Activated naive CD8-positive, alpha-beta T cell treated with anti-CD3 and anti-CD28 coated beads, Interleukin-2, amount 50 U/mL, for 24 hours (primary cell): ENCODE data around the gene TTC3.
"Not testable (repeated sequence)": the region's sequence is repeated elsewhere in the genome, so short reads cannot be mapped to it uniquely, and the experiment has no call there.

Experiments used
- ATAC-seq: fragments of 150-1000 bp; cut with Tn5 transposase; one replicate; pipeline ENCODE4 v1.10.0; 2021
- DNase-seq: peaks from one replicate; pipeline ENCODE4 v3.0.0; 2021
- H3K27ac Mint-ChIP-seq: one replicate; pipeline ENCODE4 v1.8.0; 2021; ENCODE audit warnings: mild to moderate bottlenecking, mixed read lengths
- H3K27me3 Mint-ChIP-seq: one replicate; pipeline ENCODE4 v1.8.0; 2021; ENCODE audit warnings: mixed read lengths
- H3K36me3 Mint-ChIP-seq: one replicate; pipeline ENCODE4 v1.8.0; 2021; ENCODE audit warnings: low read depth, mixed read lengths
- H3K4me1 Mint-ChIP-seq: one replicate; pipeline ENCODE4 v1.8.0; 2021; ENCODE audit warnings: mixed read lengths
- H3K4me3 Mint-ChIP-seq: one replicate; pipeline ENCODE4 v1.8.0; 2021; ENCODE audit warnings: mild to moderate bottlenecking, moderate library complexity, mixed read lengths
- H3K9me3 Mint-ChIP-seq: one replicate; pipeline ENCODE4 v1.8.0; 2021; ENCODE audit warnings: mixed read lengths

TTC3 gene

GRCh38 chr21:37098751-37099150 lies 25.7 kb downstream of the TTC3 start:
- Mint-ChIP-seq H3K36me3 (peaks cover 25% of the 10 kb centered on the region), H3K4me3 (no peak overlapping the region), H3K27me3 (no peaks in the 10 kb centered on the region), H3K27ac (no peak overlapping the region), H3K9me3 (no peaks in the 10 kb centered on the region), H3K4me1 (no peaks in the 10 kb centered on the region)
- DNase-seq (no peak), ATAC-seq (no peak)

GRCh38 chr21:37100316-37100715 lies 27.3 kb downstream of the TTC3 start:
- H3K4me3 Mint-ChIP-seq: no peak overlapping the region
- ATAC-seq (no peak), DNase-seq (no peak)
- H3K36me3 Mint-ChIP-seq: peaks cover 28% of the 10 kb centered on the region
- no peaks in the 10 kb centered on the region for H3K27me3 Mint-ChIP-seq
- no peaks in the 10 kb centered on the region for H3K9me3 Mint-ChIP-seq
- H3K27ac Mint-ChIP-seq: no peak overlapping the region
- H3K4me1 Mint-ChIP-seq: no peaks in the 10 kb centered on the region

DNA sequence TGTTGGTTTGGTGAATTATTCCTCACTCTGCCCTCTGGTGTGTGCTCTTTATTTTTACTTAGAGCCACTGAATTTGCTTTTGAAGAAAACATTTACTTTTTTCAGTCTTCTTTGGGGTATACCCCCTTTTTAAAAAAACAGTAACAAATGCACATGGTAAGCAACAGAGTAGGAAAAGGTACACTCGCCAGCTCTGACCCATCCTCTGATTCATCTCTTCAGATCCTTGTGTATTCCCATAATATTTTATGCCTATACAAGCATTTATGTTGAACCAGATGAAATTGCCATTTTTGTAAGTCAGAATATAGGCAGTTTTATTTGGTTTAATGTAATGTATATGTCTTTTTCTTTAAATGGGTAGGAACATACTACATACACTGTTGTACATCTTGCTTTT lies 28.3 kb downstream of the TTC3 start:
- no peaks in the 10 kb centered on the region for H3K4me1 Mint-ChIP-seq

GRCh38 chr21:37102746-37103145 lies 29.7 kb downstream of the TTC3 start:
- H3K27ac Mint-ChIP-seq, DNase-seq, H3K9me3 Mint-ChIP-seq, H3K4me1 Mint-ChIP-seq, H3K4me3 Mint-ChIP-seq, ATAC-seq, H3K27me3 Mint-ChIP-seq: not testable (repeated sequence)
- peaks cover 34% of the 10 kb centered on the region for H3K36me3 Mint-ChIP-seq

More for the DNA sequence above, 28.3 kb downstream of the TTC3 start:
- H3K36me3 Mint-ChIP-seq: peaks cover 31% of the 10 kb centered on the region
- H3K4me3 Mint-ChIP-seq: no peak overlapping the region
- no peak for DNase-seq
- H3K9me3 Mint-ChIP-seq: no peaks in the 10 kb centered on the region
- ATAC-seq: no peak
- no peak overlapping the region for H3K27ac Mint-ChIP-seq
- no peaks in the 10 kb centered on the region for H3K27me3 Mint-ChIP-seq

DNA sequence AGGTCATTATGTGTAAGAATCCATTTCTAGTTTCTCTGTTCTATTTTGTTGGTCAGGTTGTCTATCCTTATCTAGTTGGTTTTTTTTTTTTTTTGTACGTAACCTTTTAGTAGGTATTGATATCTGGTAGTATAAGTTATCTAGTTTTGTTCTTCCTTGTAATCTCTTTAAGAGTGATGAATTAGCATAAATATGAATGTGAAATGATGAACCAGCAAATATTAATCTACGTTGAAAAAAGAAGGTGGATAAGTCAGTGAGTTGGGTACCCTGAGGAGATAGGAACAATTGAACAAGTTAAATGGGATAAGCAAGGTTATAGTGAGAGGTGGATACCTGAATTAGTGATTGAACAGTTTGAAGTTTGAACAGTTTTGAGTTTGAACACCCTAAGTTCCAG lies 33.9 kb downstream of the TTC3 start:
- ATAC-seq (no peak), DNase-seq (no peak)
- Mint-ChIP-seq H3K27ac (no peak overlapping the region), H3K36me3 (peaks cover 37% of the 10 kb centered on the region), H3K27me3 (no peaks in the 10 kb centered on the region), H3K4me3 (no peak overlapping the region), H3K4me1 (no peaks in the 10 kb centered on the region), H3K9me3 (peaks cover 16% of the 10 kb centered on the region)

- H3K36me3 Mint-ChIP-seq: peaks cover 40% of the 10 kb centered on the region
- not testable (repeated sequence) for ATAC-seq
These were observed 38.0 kb downstream of the TTC3 start for GRCh38 chr21:37111029-37111428.

GRCh38 chr21:37114301-37114700 lies 41.2 kb downstream of the TTC3 start:
- H3K27me3 Mint-ChIP-seq, H3K27ac Mint-ChIP-seq, DNase-seq, ATAC-seq, H3K9me3 Mint-ChIP-seq, H3K4me3 Mint-ChIP-seq: not testable (repeated sequence)
- Mint-ChIP-seq H3K4me1 (peaks cover 17% of the 10 kb centered on the region), H3K36me3 (peaks cover 23% of the 10 kb centered on the region)

More at GRCh38 chr21:37111029-37111428, 38.0 kb downstream of the TTC3 start:
- not testable (repeated sequence) for H3K4me1 Mint-ChIP-seq, H3K4me3 Mint-ChIP-seq, H3K27me3 Mint-ChIP-seq, DNase-seq, H3K27ac Mint-ChIP-seq
- H3K9me3 Mint-ChIP-seq: peaks cover 16% of the 10 kb centered on the region

- H3K27ac Mint-ChIP-seq, ATAC-seq, H3K4me3 Mint-ChIP-seq, H3K9me3 Mint-ChIP-seq, H3K27me3 Mint-ChIP-seq, DNase-seq: not testable (repeated sequence)
- peaks cover 20% of the 10 kb centered on the region for H3K36me3 Mint-ChIP-seq
- peaks cover 29% of the 10 kb centered on the region for H3K4me1 Mint-ChIP-seq
These were observed 43.4 kb downstream of the TTC3 start for GRCh38 chr21:37116459-37116858.

DNA sequence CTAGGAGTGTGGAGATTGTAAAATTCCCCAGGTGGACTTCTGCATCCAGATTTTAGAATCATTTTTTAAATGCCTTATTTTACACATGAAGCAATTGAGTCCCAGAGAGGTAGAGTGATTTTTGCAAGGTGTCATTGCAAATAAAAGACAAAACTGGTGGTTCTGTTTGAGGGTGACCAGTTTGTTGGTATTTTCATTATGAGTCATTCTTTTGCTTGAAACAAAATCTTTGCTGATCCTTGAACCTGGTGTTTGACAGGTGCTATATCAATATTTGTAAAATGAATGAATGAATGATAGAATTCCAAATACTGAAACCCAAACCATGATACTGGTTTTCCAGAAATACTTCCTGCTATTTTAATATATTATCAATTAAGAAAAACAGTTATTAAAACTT lies 44.1 kb downstream of the TTC3 start:
- Mint-ChIP-seq H3K27me3 (no peaks in the 10 kb centered on the region), H3K27ac (no peak overlapping the region)
- no peak for ATAC-seq

GRCh38 chr21:37118187-37118826 lies 45.3 kb downstream of the TTC3 start:
- H3K4me1 Mint-ChIP-seq: peaks cover 29% of the 10 kb centered on the region
- no peaks in the 10 kb centered on the region for H3K9me3 Mint-ChIP-seq
- H3K36me3 Mint-ChIP-seq: peaks cover 24% of the 10 kb centered on the region
- ATAC-seq: no peak
- H3K4me3 Mint-ChIP-seq: no peak overlapping the region
- no peak overlapping the region for H3K27ac Mint-ChIP-seq
- no peaks in the 10 kb centered on the region for H3K27me3 Mint-ChIP-seq
- DNase-seq: no peak

More for the DNA sequence above, 44.1 kb downstream of the TTC3 start:
- H3K9me3 Mint-ChIP-seq: no peaks in the 10 kb centered on the region
- peaks cover 29% of the 10 kb centered on the region for H3K4me1 Mint-ChIP-seq
- H3K4me3 Mint-ChIP-seq: no peak overlapping the region
- no peak for DNase-seq
- H3K36me3 Mint-ChIP-seq: peaks cover 19% of the 10 kb centered on the region

GRCh38 chr21:37119421-37120218 lies 46.6 kb downstream of the TTC3 start:
- DNase-seq (peak; percentile 8), ATAC-seq (peak; percentile 81)
- no peaks in the 10 kb centered on the region for H3K27me3 Mint-ChIP-seq
- peaks cover 27% of the 10 kb centered on the region for H3K36me3 Mint-ChIP-seq
- H3K4me1 Mint-ChIP-seq: peaks cover 29% of the 10 kb centered on the region
- no peaks in the 10 kb centered on the region for H3K9me3 Mint-ChIP-seq
- H3K27ac Mint-ChIP-seq: peak overlapping the region; percentile 52
- peak overlapping the region; percentile 22 for H3K4me3 Mint-ChIP-seq

- DNase-seq (no peak), ATAC-seq (no peak)
- H3K36me3 Mint-ChIP-seq: peaks cover 43% of the 10 kb centered on the region
- no peaks in the 10 kb centered on the region for H3K27me3 Mint-ChIP-seq
- no peak overlapping the region for H3K4me3 Mint-ChIP-seq
- no peak overlapping the region for H3K27ac Mint-ChIP-seq
- no peaks in the 10 kb centered on the region for H3K9me3 Mint-ChIP-seq
- H3K4me1 Mint-ChIP-seq: no peaks in the 10 kb centered on the region
These were observed 55.0 kb downstream of the TTC3 start for GRCh38 chr21:37128076-37128475.

DNA sequence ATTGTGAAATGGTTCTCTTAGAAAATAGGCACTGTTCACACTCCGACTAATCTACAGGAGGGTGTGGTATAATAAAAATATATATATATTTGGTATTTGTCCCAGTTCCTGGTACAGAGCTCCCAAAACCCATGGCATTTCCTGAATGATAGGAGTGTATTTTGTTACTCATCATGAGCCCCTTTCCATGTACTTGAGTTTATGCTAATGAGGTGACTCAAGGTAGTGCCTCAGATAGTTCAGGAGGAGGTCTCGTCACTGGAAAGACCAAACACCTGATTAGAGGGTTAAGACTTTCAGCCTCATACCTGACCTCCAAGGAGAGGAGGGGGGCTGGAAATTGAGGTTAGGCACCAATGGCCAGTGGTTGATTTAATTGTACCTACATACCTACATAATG lies 57.9 kb downstream of the TTC3 start:
- no peaks in the 10 kb centered on the region for H3K27me3 Mint-ChIP-seq
- no peak for DNase-seq
- no peak overlapping the region for H3K4me3 Mint-ChIP-seq
- no peak overlapping the region for H3K27ac Mint-ChIP-seq
- H3K36me3 Mint-ChIP-seq: peaks cover 53% of the 10 kb centered on the region
- peaks cover 8% of the 10 kb centered on the region for H3K4me1 Mint-ChIP-seq
- no peak for ATAC-seq
- H3K9me3 Mint-ChIP-seq: no peaks in the 10 kb centered on the region

- Mint-ChIP-seq H3K36me3 (peaks cover 56% of the 10 kb centered on the region), H3K27ac (peak overlapping the region; percentile 3), H3K9me3 (no peaks in the 10 kb centered on the region), H3K4me3 (no peak overlapping the region), H3K27me3 (no peaks in the 10 kb centered on the region), H3K4me1 (peaks cover 14% of the 10 kb centered on the region)
- ATAC-seq (no peak), DNase-seq (no peak)
These were observed 63.2 kb downstream of the TTC3 start for GRCh38 chr21:37136261-37136660.

DNA sequence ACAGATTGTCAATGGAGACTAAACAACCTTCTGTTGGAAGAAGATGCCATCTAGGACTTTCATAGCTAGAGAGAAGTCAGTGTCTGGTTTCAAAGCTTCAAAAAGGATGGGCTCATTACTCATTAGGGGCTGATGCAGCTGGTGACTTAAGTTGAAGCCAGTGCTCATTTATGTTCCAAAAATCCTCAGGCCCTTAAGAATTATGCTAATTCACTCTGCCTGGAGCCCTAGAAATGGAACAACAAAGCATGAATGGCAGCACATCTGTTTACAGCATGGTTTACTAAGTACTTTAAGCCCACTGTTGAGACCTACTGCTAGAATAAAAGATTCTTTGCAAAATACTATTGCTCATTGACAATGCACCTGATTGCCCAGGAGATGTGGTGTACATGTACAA lies 63.7 kb downstream of the TTC3 start:
- Mint-ChIP-seq H3K4me1 (peaks cover 14% of the 10 kb centered on the region), H3K27ac (no peak overlapping the region), H3K27me3 (no peaks in the 10 kb centered on the region), H3K36me3 (peaks cover 54% of the 10 kb centered on the region), H3K4me3 (no peak overlapping the region), H3K9me3 (no peaks in the 10 kb centered on the region)
- DNase-seq (no peak), ATAC-seq (no peak)
